Activated CD8-positive, alpha-beta T cell treated with anti-CD3 and anti-CD28 coated beads, Interleukin-2, amount 10 ng/mL, durations not matched to agents 7 days and 5 days (primary cell): ENCODE data around the gene EXOC6. TPM values are rescaled to one million over a fixed set of nuclear protein-coding genes. Genes with fewer than 3 reads are reported as not detected.

Source experiments
- ATAC-seq: fragments of 150-1000 bp; cut with Tn5 transposase; one replicate; pipeline ENCODE4 v1.10.0; 2021; ENCODE audit warnings: moderate library complexity
- CTCF ChIA-PET: fragments of 350-600 bp; sonication (Branson Sonifier 250); formaldehyde crosslinking; loops from one replicate; lab custom pipeline; 2021; ENCODE audit warnings: antibody characterized with exemption; lab: Charles Lee
- POLR2A ChIA-PET: fragments of 350-600 bp; sonication (Branson Sonifier 250); formaldehyde crosslinking; loops from one replicate; lab custom pipeline; 2021; ENCODE audit warnings: antibody characterized with exemption; lab: Charles Lee
- DNase-seq: peaks from one replicate; pipeline ENCODE4 v3.0.0-alpha.2; 2020
- H3K27ac Mint-ChIP-seq: one replicate; pipeline ENCODE4 v1.8.0; 2021; ENCODE audit warnings: mild to moderate bottlenecking, mixed read lengths
- H3K27me3 Mint-ChIP-seq: one replicate; pipeline ENCODE4 v1.8.0; 2021; ENCODE audit warnings: low read depth, mixed read lengths
- H3K36me3 Mint-ChIP-seq: one replicate; pipeline ENCODE4 v1.8.0; 2021; ENCODE audit warnings: low read depth, mixed read lengths
- H3K4me1 Mint-ChIP-seq: one replicate; pipeline ENCODE4 v1.8.0; 2021; ENCODE audit warnings: low read depth, mixed read lengths
- H3K4me3 Mint-ChIP-seq: one replicate; pipeline ENCODE4 v1.8.0; 2021; ENCODE audit warnings: mild to moderate bottlenecking, mixed read lengths
- H3K9me3 Mint-ChIP-seq: one replicate; pipeline ENCODE4 v1.8.0; 2022; ENCODE audit warnings: mixed read lengths; ENCODE audit not compliant: insufficient read depth
- total RNA-seq, 2 experiments: library from RNA; stranded (reverse); gene quantifications; one replicate each; pipeline ENCODE4 v1.2.3, GENCODE V29; 2021

Gene EXOC6
- total RNA-seq, 2 experiments from 2014 or later, result 11.7 to 12.5 TPM

- ChIA-PET POLR2A (interaction anchor here (0.6 kb wide), 1 partner anchor 1043 kb away, joined by 3 read pairs; no protein-coding TSS in a partner anchor), CTCF (interaction anchor here (1.4 kb wide), 1 partner anchor 29 kb away, joined by 3 read pairs; no protein-coding TSS in a partner anchor)
- no peaks in the 10 kb centered on the region for H3K9me3 Mint-ChIP-seq
- no peak overlapping the region for H3K4me3 Mint-ChIP-seq
- no peak for DNase-seq
- ATAC-seq, result no peak
- H3K27ac Mint-ChIP-seq, result no peak overlapping the region
- H3K36me3 Mint-ChIP-seq, result peaks cover 5% of the 10 kb centered on the region
- H3K27me3 Mint-ChIP-seq, result peaks cover 57% of the 10 kb centered on the region
- peaks cover 14% of the 10 kb centered on the region for H3K4me1 Mint-ChIP-seq
Measured at GRCh38 chr10:93063144-93063976, 215.0 kb downstream of the EXOC6 start.

- CTCF ChIA-PET, result interaction anchor here (1.1 to 1.5 kb wide), 2 partner anchors 11 to 99 kb away, joined by 3 to 6 read pairs; no protein-coding TSS in a partner anchor
- no peak for ATAC-seq
Measured at GRCh38 chr10:93063977-93064660, 215.8 kb downstream of the EXOC6 start.

GRCh38 chr10:93064874-93065660 is 216.7 kb downstream of the EXOC6 start:
- Mint-ChIP-seq H3K9me3 (no peaks in the 10 kb centered on the region), H3K36me3 (no peaks in the 10 kb centered on the region), H3K27ac (no peak overlapping the region), H3K4me3 (no peak overlapping the region), H3K27me3 (peaks cover 68% of the 10 kb centered on the region), H3K4me1 (peaks cover 19% of the 10 kb centered on the region)
- ChIA-PET POLR2A (no interaction called here), CTCF (interaction anchor here (1.0 to 1.5 kb wide), 3 partner anchors 10 to 100 kb away, joined by 3 to 6 read pairs (median 3); no protein-coding TSS in a partner anchor)
- DNase-seq (no peak), ATAC-seq (no peak)

More at GRCh38 chr10:93063977-93064660, 215.8 kb downstream of the EXOC6 start:
- Mint-ChIP-seq H3K9me3 (no peaks in the 10 kb centered on the region), H3K4me1 (peaks cover 19% of the 10 kb centered on the region), H3K4me3 (no peak overlapping the region), H3K36me3 (peaks cover 3% of the 10 kb centered on the region), H3K27ac (no peak overlapping the region), H3K27me3 (peaks cover 63% of the 10 kb centered on the region)
- POLR2A ChIA-PET, result interaction anchor here (0.6 kb wide), 1 partner anchor 1042 kb away, joined by 3 read pairs; no protein-coding TSS in a partner anchor
- no peak for DNase-seq

- H3K4me3 Mint-ChIP-seq, result no peak overlapping the region
- peaks cover 19% of the 10 kb centered on the region for H3K4me1 Mint-ChIP-seq
- H3K27ac Mint-ChIP-seq, result no peak overlapping the region
- no peaks in the 10 kb centered on the region for H3K36me3 Mint-ChIP-seq
- ChIA-PET CTCF (interaction anchor here (0.6 to 1.0 kb wide), 2 partner anchors 11 to 13 kb away, joined by 3 read pairs; no protein-coding TSS in a partner anchor), POLR2A (no interaction called here)
- ATAC-seq (no peak), DNase-seq (no peak)
- H3K27me3 Mint-ChIP-seq, result peaks cover 77% of the 10 kb centered on the region
- no peaks in the 10 kb centered on the region for H3K9me3 Mint-ChIP-seq
Measured at GRCh38 chr10:93065675-93066543, 217.6 kb downstream of the EXOC6 start.

- DNase-seq (no peak), ATAC-seq (no peak)
- H3K4me3 Mint-ChIP-seq, result no peak overlapping the region
- no peaks in the 10 kb centered on the region for H3K9me3 Mint-ChIP-seq
- no peaks in the 10 kb centered on the region for H3K36me3 Mint-ChIP-seq
- POLR2A ChIA-PET, result no interaction called here
- peaks cover 79% of the 10 kb centered on the region for H3K27me3 Mint-ChIP-seq
- H3K27ac Mint-ChIP-seq, result no peak overlapping the region
- peaks cover 22% of the 10 kb centered on the region for H3K4me1 Mint-ChIP-seq
- CTCF ChIA-PET, result interaction anchor here (0.6 kb wide), 1 partner anchor 11 kb away, joined by 3 read pairs; no protein-coding TSS in a partner anchor
Measured at GRCh38 chr10:93066544-93066913, 218.2 kb downstream of the EXOC6 start.

GRCh38 chr10:93067443-93068365 is 219.4 kb downstream of the EXOC6 start:
- H3K4me3 Mint-ChIP-seq, result no peak overlapping the region
- no peaks in the 10 kb centered on the region for H3K9me3 Mint-ChIP-seq
- H3K4me1 Mint-ChIP-seq, result peaks cover 21% of the 10 kb centered on the region
- H3K36me3 Mint-ChIP-seq, result no peaks in the 10 kb centered on the region
- POLR2A ChIA-PET, result no interaction called here
- CTCF ChIA-PET, result interaction anchor here (1.0 to 1.2 kb wide), 3 partner anchors 103 to 285 kb away, joined by 3 to 5 read pairs (median 4); no protein-coding TSS in a partner anchor
- peaks cover 82% of the 10 kb centered on the region for H3K27me3 Mint-ChIP-seq
- no peak overlapping the region for H3K27ac Mint-ChIP-seq
- ATAC-seq (no peak), DNase-seq (no peak)

GRCh38 chr10:93068411-93069244 is 220.3 kb downstream of the EXOC6 start:
- DNase-seq (no peak), ATAC-seq (no peak)
- H3K4me1 Mint-ChIP-seq, result peaks cover 21% of the 10 kb centered on the region
- no peaks in the 10 kb centered on the region for H3K9me3 Mint-ChIP-seq
- ChIA-PET CTCF (interaction anchor here (1.0 to 2.6 kb wide), 3 partner anchors 12 to 284 kb away, joined by 3 to 8 read pairs (median 5); no protein-coding TSS in a partner anchor), POLR2A (no interaction called here)
- no peak overlapping the region for H3K27ac Mint-ChIP-seq
- peaks cover 86% of the 10 kb centered on the region for H3K27me3 Mint-ChIP-seq
- no peak overlapping the region for H3K4me3 Mint-ChIP-seq
- no peaks in the 10 kb centered on the region for H3K36me3 Mint-ChIP-seq

GRCh38 chr10:93069245-93069561 is 220.9 kb downstream of the EXOC6 start:
- Mint-ChIP-seq H3K36me3 (no peaks in the 10 kb centered on the region), H3K27ac (no peak overlapping the region), H3K9me3 (no peaks in the 10 kb centered on the region), H3K4me3 (no peak overlapping the region), H3K27me3 (peaks cover 83% of the 10 kb centered on the region), H3K4me1 (peaks cover 22% of the 10 kb centered on the region)
- no peak for ATAC-seq
- POLR2A ChIA-PET, result no interaction called here
- CTCF ChIA-PET, result interaction anchor here (2.6 kb wide), 1 partner anchor 11 kb away, joined by 8 read pairs; no protein-coding TSS in a partner anchor
- no peak for DNase-seq

- no peaks in the 10 kb centered on the region for H3K9me3 Mint-ChIP-seq
- DNase-seq (no peak), ATAC-seq (no peak)
- CTCF ChIA-PET, result interaction anchor here (1.0 to 2.6 kb wide), 2 partner anchors 9 to 10 kb away, joined by 3 to 8 read pairs; no protein-coding TSS in a partner anchor
- POLR2A ChIA-PET, result no interaction called here
- H3K4me1 Mint-ChIP-seq, result peaks cover 31% of the 10 kb centered on the region
- H3K27me3 Mint-ChIP-seq, result peaks cover 81% of the 10 kb centered on the region
- H3K36me3 Mint-ChIP-seq, result no peaks in the 10 kb centered on the region
- H3K27ac Mint-ChIP-seq, result no peak overlapping the region
- no peak overlapping the region for H3K4me3 Mint-ChIP-seq
Measured at GRCh38 chr10:93070378-93071176, 222.3 kb downstream of the EXOC6 start.
